ENCODE measurements around the gene MPPED1. TPM values are rescaled to one million over a fixed set of nuclear protein-coding genes. Genes with fewer than 3 reads are reported as not detected.

MPPED1 gene
- total RNA-seq, 1 experiment from 2014 or later = not detected

GRCh38 chr22:43411040-43411868, 560 bp upstream of the MPPED1 start:
- DNase-seq (ENCODE audit: low read depth) = no peak

DNA sequence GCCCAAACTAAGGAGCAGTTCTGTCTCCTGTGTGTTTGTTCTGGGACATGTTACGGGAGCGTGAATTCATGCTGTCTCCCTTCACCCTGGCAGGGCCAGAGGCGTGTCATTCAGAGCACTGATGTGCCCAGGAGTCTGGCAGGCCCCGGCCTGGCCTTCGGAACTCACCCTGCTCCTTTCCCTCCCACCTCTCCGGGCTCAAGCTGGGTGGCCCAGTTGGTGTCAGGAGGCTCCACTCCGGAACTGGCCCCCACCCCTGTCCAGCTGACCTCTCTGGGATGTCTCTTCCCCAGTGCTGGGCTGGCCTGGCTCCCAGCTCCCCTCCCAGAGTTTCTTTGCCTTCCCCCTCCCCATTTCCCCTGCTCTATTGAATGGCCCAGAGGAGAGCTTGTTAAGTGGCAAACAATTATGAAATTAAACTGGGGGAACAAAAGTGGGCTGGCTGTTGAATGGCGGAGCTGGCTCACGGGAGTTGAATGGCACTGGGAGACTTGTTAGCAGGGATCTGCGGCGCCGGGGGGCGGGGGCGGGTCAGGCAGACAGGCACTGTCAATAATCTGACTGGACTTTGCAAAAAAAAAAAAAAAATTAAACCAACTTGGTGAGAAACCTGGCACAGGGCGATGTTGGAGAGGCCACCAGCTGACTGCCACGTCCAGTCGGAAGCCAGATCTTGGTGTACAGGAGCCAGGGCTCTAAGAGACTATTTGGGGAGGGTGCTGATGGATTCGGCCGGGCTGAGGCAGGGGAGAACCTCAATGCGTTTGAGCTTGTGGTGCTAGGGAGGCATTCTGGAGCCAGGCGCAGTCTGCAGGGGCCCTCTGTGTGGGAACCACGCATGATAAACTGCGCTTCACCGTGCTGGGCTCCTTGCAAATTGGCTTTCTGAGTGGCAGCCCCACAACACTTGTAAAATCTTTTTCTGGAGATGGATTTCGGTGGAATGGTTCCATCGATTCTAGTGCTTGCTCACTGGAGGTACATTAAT, 1.3 kb downstream of the MPPED1 start:
- no peak for DNase-seq (ENCODE audit: low read depth)

DNA sequence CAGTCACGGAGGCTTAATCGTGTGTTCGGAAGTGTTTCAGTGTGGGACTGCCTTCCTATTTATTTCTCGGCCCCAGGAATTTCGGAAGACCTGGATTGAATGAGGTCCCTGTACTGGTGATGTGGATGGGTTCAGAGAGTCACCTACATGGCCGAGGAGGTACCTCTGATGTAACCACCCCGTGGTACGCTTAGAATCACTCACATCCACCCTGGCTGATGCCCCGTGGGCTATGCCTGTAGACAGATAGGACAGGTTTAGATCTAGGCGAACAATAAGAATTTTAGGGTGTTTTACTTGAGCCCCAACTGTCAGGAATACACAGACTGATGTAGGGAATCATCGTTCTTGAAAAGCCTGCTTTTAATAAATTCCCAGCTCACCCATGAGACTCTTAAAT, 2.0 kb downstream of the MPPED1 start:
- no peak for DNase-seq (ENCODE audit: low read depth)

GRCh38 chr22:43415681-43416080, 3.9 kb downstream of the MPPED1 start:
- no peak for DNase-seq (ENCODE audit: low read depth)

DNA sequence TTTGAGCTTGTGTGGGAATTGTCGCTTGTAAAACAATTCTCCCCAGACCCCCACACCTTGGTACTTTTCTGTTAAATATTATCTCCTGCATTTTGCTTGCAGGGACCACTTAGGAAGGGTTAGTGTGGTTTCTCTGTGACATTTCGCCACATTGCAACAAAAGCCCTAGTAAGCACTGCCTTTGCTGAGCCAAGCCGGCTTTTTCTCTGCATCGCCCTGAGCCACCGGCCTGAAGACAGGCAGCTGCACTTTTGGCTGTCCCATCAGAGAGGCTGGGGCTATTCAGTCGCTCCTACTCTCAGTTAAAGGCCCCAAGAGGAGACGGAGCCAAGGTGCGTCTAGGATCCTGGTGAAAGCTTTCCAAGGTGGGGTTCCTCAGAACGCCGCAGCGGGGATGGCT, 5.7 kb downstream of the MPPED1 start:
- no peak for DNase-seq (ENCODE audit: low read depth)

DNA sequence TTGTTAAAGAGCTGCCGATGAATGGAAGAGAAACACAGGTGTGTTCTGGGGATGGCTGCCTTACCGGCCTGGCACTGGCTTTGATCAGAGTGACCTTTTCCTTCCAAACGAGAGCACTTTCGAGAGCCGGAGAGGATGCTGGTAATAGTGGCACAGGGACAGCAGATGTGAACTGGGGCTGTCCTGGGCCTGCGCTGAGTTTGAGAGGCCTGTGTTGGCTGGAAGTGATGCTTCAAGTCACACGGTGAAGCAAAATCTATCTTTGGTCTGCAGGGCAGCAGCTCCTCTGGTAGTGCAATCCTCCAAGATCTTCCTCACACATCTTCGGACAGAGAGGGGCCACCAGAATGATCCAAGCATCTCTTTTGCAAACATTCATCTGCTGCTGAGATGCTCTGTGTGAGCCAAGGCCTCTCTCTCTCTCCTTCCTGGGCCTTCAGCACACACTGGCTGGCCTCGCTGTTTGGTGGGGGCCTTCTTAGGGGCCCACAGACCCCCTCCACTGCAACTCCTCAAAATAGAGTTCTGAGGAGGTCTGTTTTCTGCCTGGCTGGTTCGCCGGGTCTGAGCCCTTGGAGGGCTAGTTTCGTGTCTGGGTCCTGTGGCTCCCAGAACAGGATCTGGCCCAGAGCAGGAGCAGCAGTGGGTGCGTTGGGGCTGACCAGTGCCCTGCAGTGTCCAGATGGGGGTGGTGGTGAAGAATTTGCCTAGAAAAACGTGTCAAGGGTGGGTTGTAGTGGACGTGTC, 6.4 kb downstream of the MPPED1 start:
- no peak for DNase-seq (ENCODE audit: low read depth)

DNA sequence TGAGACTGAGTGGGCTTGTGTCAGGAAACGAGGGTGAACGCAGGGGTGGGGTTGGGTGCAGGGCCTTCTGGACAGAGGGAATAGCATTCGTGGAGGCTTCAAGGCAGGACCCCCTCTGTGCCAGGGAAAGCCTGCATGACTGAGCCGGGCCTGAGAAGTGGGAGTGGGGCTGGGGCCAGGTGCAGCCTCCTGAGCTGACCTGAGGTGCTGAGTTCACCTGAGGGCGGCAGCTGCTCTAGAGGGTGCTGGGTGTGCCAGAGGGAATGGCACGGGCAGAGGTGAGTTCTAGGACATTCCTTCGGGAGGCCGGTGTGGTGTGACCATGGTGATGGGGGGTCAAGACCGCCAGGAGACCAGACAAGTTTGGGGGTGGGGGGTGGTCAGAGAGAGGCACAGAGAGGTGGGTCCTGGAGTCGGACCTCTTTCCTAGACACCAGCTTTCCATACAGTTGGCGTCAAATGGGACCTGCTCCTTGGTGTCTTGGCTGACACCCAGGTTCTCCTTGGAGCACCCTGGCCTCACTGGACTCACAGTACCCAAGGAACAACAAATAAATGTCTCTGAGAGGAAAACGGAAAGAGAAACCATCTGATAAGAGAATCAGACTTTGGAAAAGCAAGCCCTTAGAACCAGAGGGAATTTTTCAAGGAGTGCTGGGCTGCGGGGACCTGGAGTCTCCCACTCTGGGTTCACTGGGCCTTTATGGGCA, 7.7 kb downstream of the MPPED1 start:
- DNase-seq (ENCODE audit: low read depth) = no peak

DNA sequence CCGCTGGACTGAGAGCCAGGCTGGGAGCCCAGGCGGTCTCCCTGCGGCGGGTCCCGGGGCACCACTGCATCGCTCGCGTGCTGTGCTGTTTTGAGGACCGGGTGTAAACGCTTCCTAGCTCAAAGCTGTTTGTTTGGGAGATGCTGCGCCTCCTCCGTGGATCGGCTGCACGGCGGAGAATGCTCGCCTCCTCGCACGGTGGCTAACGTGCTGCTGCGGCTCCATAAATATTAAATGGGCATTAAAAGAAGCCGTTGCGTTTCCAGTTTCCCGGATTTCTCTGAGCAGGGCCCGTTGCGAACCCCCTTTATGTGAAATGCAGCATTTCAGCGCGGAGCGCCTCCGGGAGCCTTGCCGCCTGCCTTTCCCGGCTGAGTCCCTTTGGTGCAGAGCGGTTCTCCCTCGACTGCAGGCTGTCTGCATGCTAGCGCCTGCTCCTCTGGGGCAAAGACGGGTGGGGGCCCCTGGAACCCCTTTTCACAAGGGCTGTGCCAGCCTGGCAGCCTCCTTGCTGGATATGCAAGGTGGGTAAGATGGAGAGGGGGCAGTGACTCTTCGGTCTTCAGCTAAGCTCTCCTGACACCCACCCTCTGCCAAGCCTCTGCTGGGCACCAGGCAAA, 9.3 kb downstream of the MPPED1 start:
- DNase-seq (ENCODE audit: low read depth) = no peak

DNA sequence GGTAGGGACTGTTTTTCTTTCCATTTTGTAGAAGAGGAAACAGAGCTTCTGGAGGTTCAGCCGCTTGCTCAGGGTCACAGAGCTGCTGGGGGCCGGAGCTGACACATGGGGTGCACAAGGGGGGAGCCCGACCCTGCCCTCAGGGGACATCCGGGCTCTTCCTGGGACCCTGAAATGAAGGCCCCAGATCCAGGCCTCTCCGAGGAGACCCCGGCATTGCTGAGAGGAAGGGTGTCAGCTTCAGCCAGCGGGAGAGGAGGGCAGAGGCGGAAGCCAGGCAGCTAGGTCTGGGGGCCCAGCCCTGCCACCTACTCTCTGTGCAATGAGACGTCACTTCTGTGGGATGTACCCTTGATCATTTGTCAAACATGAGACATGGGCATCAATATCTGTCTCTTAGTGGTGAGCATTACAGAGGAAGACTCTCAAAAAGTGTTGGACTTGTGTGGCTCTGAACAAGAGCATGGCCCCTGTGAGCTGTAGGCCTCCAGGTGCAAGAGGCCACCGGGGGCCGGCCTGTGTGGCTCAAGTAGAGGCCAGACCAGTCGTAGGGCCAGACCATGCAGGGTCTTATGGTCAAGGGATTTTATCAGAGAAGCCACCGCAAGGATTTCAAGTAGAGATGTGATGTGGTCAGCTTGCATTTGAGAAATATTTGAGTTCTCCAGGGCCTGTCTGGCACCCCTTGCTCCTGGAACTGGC, 10.3 kb downstream of the MPPED1 start:
- DNase-seq (ENCODE audit: low read depth) = no peak

GRCh38 chr22:43423046-43423445, 11.2 kb downstream of the MPPED1 start:
- DNase-seq (ENCODE audit: low read depth) = no peak

DNA sequence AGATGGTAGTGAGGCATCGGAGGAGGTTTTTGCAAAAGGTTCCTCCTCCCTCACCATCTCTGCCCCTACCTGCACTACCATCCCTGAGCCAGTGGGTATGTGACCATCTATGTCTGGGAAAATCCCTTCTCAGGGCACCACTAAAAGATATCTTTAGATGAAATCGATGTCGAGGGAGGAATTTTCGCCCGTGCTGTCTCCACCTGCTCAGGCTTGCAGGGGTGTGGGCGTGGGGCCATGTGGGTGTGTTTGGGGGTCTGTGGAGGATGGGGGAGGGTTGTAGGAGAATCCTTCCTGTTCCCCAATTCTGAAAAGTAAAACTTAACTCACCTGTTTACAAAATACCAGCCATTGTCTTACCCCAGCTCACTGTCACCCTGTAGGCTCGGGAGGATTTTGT, 12.4 kb downstream of the MPPED1 start:
- no peak for DNase-seq (ENCODE audit: low read depth)

- DNase-seq (ENCODE audit: low read depth) = no peak
Observed at GRCh38 chr22:43424666-43425630, 13.1 kb downstream of the MPPED1 start.

DNA sequence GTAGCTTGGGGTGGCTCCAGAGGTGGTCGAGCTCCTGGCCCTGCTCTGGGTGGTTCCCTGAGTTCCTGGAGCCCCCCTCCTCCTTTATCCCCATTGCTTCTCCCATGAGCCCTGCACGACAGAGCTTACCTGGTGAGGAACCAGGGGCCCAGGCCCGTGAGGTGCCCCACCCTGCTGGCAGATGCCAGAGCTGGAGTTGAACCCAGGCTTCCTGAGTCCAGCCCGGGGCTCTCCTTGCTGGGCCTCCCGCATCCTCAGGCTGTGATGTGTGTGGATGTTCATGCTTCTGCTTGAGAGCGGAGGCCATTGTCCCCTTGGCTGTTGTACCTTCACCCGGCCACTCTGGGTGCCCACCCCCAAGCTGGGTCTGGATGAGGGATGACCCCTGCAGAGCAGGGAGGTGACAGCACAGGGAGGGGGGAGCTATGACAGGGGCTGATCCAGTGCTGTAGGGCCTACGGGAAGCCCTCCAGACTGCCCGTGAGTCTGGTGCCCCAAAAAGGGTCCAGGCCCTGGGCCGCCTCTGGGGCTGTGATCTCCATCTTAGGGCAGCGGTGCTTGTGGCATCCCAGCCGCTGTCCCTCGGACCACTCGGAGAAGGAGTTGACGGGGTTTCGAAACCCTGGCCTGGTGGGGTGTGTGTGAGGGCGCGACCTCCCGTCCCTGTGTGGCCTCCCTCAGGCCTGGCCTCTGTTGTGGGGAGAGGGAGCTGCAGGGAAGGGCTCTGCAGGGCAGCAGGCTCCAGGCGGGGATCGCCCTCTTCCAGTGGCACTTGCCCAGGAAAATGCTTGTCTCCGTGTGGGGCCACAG, 14.4 kb downstream of the MPPED1 start:
- DNase-seq (ENCODE audit: low read depth) = no peak

DNA sequence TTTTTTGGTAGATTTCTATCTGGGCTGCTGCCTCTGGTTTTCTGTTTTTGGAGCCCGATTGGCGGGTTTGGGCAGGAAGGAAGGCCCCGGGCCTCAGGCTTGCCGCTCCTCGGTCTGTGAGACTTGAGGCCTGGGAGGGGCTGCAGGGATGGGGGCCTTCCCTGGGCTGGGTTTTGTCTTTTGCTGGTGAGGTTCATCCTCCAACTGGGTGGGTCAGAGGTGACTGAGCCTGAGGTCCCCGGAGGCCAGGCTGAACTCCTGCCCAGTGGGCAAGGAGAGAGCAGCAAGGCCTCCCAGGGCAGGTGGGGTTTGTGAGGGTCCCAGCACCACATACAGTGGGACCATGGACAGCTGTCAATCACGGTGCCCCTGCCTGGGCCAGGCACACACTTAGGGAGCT, 15.0 kb downstream of the MPPED1 start:
- no peak for DNase-seq (ENCODE audit: low read depth)

GRCh38 chr22:43427296-43428004, 15.6 kb downstream of the MPPED1 start:
- DNase-seq (ENCODE audit: low read depth) = no peak

DNA sequence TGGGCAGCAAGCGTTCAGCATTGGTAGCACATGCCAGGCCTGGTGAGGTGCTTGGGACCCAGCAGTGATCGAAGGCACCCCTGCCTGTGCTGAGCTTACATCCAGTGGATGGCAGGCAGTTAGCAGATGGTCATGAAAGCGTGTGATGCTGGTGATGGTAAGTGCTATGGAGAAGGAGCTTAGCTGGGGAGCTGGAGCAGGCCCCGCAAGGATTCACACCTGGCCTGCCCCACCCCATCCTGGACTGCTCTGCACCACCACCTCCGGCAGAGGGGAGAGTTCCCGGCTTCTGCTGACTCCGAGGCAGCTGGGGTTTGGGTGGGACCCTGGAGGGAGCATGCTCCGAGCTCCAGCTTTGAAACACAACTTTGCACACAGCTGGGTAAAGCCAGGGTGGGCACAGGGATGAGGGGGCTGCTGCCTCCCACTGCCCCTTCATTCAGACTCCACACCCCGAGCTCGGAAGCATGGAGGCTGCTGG, 16.2 kb downstream of the MPPED1 start:
- no peak for DNase-seq (ENCODE audit: low read depth)

DNA sequence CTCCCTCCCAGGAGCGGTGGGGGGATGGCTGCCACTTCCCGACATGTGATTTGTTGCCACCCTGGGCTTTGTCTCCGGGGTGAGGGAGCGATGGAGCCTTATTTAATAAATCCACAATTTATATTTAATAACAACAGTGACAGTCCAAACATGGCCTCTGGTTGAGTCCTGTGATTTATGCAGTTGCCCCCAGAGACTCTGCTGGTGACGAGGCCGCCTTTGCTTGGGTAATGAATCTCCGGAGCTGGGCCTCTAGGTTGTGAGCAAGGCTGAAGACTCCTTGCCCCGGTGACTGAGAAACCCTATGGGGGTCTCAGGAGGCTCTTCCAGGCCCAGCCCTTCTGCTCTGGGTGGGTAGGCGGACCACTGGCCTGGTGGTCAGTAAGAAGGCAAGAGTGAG, 16.7 kb downstream of the MPPED1 start:
- DNase-seq (ENCODE audit: low read depth) = no peak

Measured in M059J (cell line).